ENCODE data around the gene ARID3A. TPM values are rescaled to one million over a fixed set of nuclear protein-coding genes. Genes with fewer than 3 reads are reported as not detected.
A peak's percentile ranks its signal among the peaks of the same experiment; 100 is the strongest.

ARID3A gene
- total and polyA plus RNA-seq, 2 experiments from 2014 or later = 2.8 to 8.5 TPM

- peaks cover 10% of the 10 kb centered on the region; the same call in 1 of the 2 replicates for H3F3A ChIP-seq (ENCODE audit: insufficient read depth)
- TF ChIP-seq EZH2 (IDR thresholded peaks at IDR 0.05; ENCODE audit: insufficient read depth, poor library complexity, severe bottlenecking) (no peak), EZH2phosphoT487 (IDR thresholded peaks at IDR 0.05; ENCODE audit: insufficient read depth, low read depth) (no peak)
- H3K9ac ChIP-seq = no peak overlapping the region
- H3K4me2 ChIP-seq (ENCODE audit: unreplicated experiment) = no peak overlapping the region
- 0 out of 2 replicates have a peak, but pooled peaks cover 3% of the 10 kb centered on the region for H3K4me1 ChIP-seq (ENCODE audit: insufficient read depth)
- H3K9me2 ChIP-seq (ENCODE audit: insufficient read depth) = no peaks in the 10 kb centered on the region
- WGBS, 2 experiments (ENCODE audit: low coverage in 1 of 2, low lambda C conversion rate in 2 of 2, missing lambda C conversion rate in 2 of 2) = 25 to 49% methylated on average over 11 to 35 of the region's 35 CpGs
- H3K79me2 ChIP-seq (ENCODE audit: insufficient read depth) = peaks cover 19% of the 10 kb centered on the region
- no peak overlapping the region for H3K4me3 ChIP-seq
- no peak overlapping the region for H3K27ac ChIP-seq
- no peaks in the 10 kb centered on the region for H4K20me1 ChIP-seq (ENCODE audit: insufficient read depth)
- H3K36me3 ChIP-seq (ENCODE audit: low read depth) = no peaks in the 10 kb centered on the region
- H2AFZ ChIP-seq = no peak overlapping the region
- peaks cover 26% of the 10 kb centered on the region for H3K27me3 ChIP-seq (replicated peaks; ENCODE audit: insufficient read depth)
- in situ Hi-C loops (cut with MboI) = no loop called here
- H3K9me3 ChIP-seq (ENCODE audit: low read depth) = no peaks in the 10 kb centered on the region
- no peak for DNase-seq
Observed at GRCh38 chr19:916645-917322, 9.1 kb upstream of the ARID3A start.

GRCh38 chr19:917323-918151 lies 8.3 kb upstream of the ARID3A start, which contains the start of gene KISS1R:
KISS1R (plus strand) TSS chr19:917333; CDS start chr19:917503, 170 bp downstream.
- Histone ChIP-seq H3K36me3 (ENCODE audit: low read depth) (no peaks in the 10 kb centered on the region), H3K27me3 (replicated peaks; ENCODE audit: insufficient read depth) (peaks cover 26% of the 10 kb centered on the region), H3K79me2 (ENCODE audit: insufficient read depth) (peaks cover 15% of the 10 kb centered on the region), H3F3A (ENCODE audit: insufficient read depth) (peaks cover 10% of the 10 kb centered on the region; the same call in 1 of the 2 replicates), H3K9me3 (ENCODE audit: low read depth) (no peaks in the 10 kb centered on the region), H3K4me3 (0 out of 2 replicates have a peak within 1 kb of the TSS, but pooled peaks have one; percentile 18), H3K4me1 (ENCODE audit: insufficient read depth) (0 out of 2 replicates have a peak, but pooled peaks cover 3% of the 10 kb centered on the region), H3K27ac (no peak within 1 kb of the TSS), H2AFZ (no peak within 1 kb of the TSS), H3K9ac (no peak within 1 kb of the TSS), H3K4me2 (ENCODE audit: unreplicated experiment) (no peak within 1 kb of the TSS), H4K20me1 (ENCODE audit: insufficient read depth) (no peaks in the 10 kb centered on the region), H3K9me2 (ENCODE audit: insufficient read depth) (no peaks in the 10 kb centered on the region)
- peak; percentile 54 for DNase-seq
- TF ChIP-seq EZH2phosphoT487 (IDR thresholded peaks at IDR 0.05; ENCODE audit: insufficient read depth, low read depth) (no peak), EZH2 (IDR thresholded peaks at IDR 0.05; ENCODE audit: insufficient read depth, poor library complexity, severe bottlenecking) (no peak)
- 2 to 4% methylated on average over 61 to 67 of the region's 87 CpGs for WGBS, 2 experiments (ENCODE audit: low coverage in 1 of 2, low lambda C conversion rate in 2 of 2, missing lambda C conversion rate in 2 of 2)
- in situ Hi-C loops (cut with MboI) = no loop called here

GRCh38 chr19:918152-918437 lies 7.7 kb upstream of the ARID3A start:
- Histone ChIP-seq H3K9ac (no peak overlapping the region), H3K27ac (no peak overlapping the region), H3K4me3 (no peak overlapping the region), H3K9me3 (ENCODE audit: low read depth) (no peaks in the 10 kb centered on the region), H3K79me2 (ENCODE audit: insufficient read depth) (peaks cover 12% of the 10 kb centered on the region), H4K20me1 (ENCODE audit: insufficient read depth) (no peaks in the 10 kb centered on the region), H3K9me2 (ENCODE audit: insufficient read depth) (no peaks in the 10 kb centered on the region), H3K27me3 (replicated peaks; ENCODE audit: insufficient read depth) (peaks cover 26% of the 10 kb centered on the region), H2AFZ (no peak overlapping the region), H3F3A (ENCODE audit: insufficient read depth) (peaks cover 10% of the 10 kb centered on the region; the same call in 1 of the 2 replicates), H3K4me2 (ENCODE audit: unreplicated experiment) (no peak overlapping the region), H3K4me1 (ENCODE audit: insufficient read depth) (0 out of 2 replicates have a peak, but pooled peaks cover 3% of the 10 kb centered on the region), H3K36me3 (ENCODE audit: low read depth) (no peaks in the 10 kb centered on the region)
- DNase-seq = no peak
- in situ Hi-C loops (cut with MboI) = no loop called here
- 0 to 1% methylated on average over 9 to 12 of the region's 12 CpGs for WGBS, 2 experiments (ENCODE audit: low coverage in 1 of 2, low lambda C conversion rate in 2 of 2, missing lambda C conversion rate in 2 of 2)
- peak; percentile 87 for TF ChIP-seq EZH2 (IDR thresholded peaks at IDR 0.05; ENCODE audit: insufficient read depth, poor library complexity, severe bottlenecking)
- 0 out of 2 replicates have a peak, but pooled peaks have one; percentile 65 for TF ChIP-seq EZH2phosphoT487 (IDR thresholded peaks at IDR 0.05; ENCODE audit: insufficient read depth, low read depth)

- no peak overlapping the region for H3K27ac ChIP-seq
- peaks cover 6% of the 10 kb centered on the region for H3K79me2 ChIP-seq (ENCODE audit: insufficient read depth)
- H3K9ac ChIP-seq = no peak overlapping the region
- H3K27me3 ChIP-seq (replicated peaks; ENCODE audit: insufficient read depth) = peaks cover 26% of the 10 kb centered on the region
- no peaks in the 10 kb centered on the region for H4K20me1 ChIP-seq (ENCODE audit: insufficient read depth)
- H3K9me3 ChIP-seq (ENCODE audit: low read depth) = no peaks in the 10 kb centered on the region
- no peak overlapping the region for H3K4me2 ChIP-seq (ENCODE audit: unreplicated experiment)
- H3K4me3 ChIP-seq = no peak overlapping the region
- 0 out of 2 replicates have a peak, but pooled peaks cover 2% of the 10 kb centered on the region for H3K4me1 ChIP-seq (ENCODE audit: insufficient read depth)
- TF ChIP-seq EZH2 (IDR thresholded peaks at IDR 0.05; ENCODE audit: insufficient read depth, poor library complexity, severe bottlenecking) = no peak
- no peak for TF ChIP-seq EZH2phosphoT487 (IDR thresholded peaks at IDR 0.05; ENCODE audit: insufficient read depth, low read depth)
- 3% methylated on average over 25 to 57 of the region's 58 CpGs for WGBS, 2 experiments (ENCODE audit: low coverage in 1 of 2, low lambda C conversion rate in 2 of 2, missing lambda C conversion rate in 2 of 2)
- no peak for DNase-seq
- peaks cover 10% of the 10 kb centered on the region; the same call in 1 of the 2 replicates for H3F3A ChIP-seq (ENCODE audit: insufficient read depth)
- no peaks in the 10 kb centered on the region for H3K36me3 ChIP-seq (ENCODE audit: low read depth)
- H3K9me2 ChIP-seq (ENCODE audit: insufficient read depth) = no peaks in the 10 kb centered on the region
- in situ Hi-C loops (cut with MboI) = no loop called here
- no peak overlapping the region for H2AFZ ChIP-seq
Observed at GRCh38 chr19:918481-919198, 7.2 kb upstream of the ARID3A start.
